Testis (tissue), 2 donors: ENCODE results near the gene TUBGCP6.

Source experiments
- POLR2A ChIP-seq: fragments of 450-650 bp; IDR thresholded peaks from one replicate; pipeline ENCODE4 v1.6.1; 2017; ENCODE audit warnings: antibody characterized with exemption, mild to moderate bottlenecking, moderate library complexity
- TF ChIP-seq, protein P1 (sequence below), 3 experiments: fragments of 450-650 bp in 2 of 3; fragments of 200-600 bp in 1 of 3; sonication (generic) in 1 of 3; IDR thresholded peaks; one replicate each; pipeline ENCODE4 v1.5.1; 2016 to 2019; ENCODE audit warnings: antibody characterized with exemption in 3 of 3, mild to moderate bottlenecking in 2 of 3, moderate library complexity in 1 of 3

DNA sequence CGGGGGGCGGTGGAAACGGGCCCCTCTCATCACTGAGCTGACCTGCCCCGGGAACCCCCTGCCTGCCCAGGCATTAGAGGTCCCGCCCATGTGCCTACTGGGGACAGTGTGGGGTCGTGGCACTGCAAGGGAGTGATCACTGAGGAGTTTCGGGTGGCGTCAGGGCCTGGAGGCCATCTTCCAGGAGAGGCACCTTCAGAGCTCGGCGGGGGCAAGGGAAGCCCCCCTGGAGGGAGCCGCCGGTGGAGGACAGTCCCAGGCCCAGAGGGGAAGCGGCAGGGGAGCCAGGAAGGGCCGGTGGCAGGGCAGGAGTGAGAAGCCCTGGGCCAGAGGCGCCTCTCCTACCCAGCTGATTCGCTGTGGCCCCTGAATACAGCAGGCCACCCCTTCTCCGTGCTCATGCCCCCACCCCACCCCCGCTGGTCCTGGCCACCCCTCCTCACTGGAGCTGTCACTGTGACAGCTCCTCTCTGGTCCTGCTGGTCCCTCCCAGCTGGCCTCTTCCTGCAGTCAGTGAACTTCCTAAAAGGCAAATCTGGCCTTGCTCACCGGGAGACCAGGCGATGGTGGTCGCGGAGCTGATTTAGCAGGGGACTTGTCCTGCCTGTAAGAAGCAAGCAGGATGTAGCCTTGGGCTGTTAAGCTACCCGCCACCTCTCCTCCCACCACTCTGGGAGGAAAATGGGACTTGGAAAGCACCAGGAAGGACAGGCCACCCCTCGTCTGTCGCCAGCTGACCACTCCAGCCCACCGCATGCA lies 27.4 kb upstream of the TUBGCP6 start:
- TF ChIP-seq, protein P1, sequence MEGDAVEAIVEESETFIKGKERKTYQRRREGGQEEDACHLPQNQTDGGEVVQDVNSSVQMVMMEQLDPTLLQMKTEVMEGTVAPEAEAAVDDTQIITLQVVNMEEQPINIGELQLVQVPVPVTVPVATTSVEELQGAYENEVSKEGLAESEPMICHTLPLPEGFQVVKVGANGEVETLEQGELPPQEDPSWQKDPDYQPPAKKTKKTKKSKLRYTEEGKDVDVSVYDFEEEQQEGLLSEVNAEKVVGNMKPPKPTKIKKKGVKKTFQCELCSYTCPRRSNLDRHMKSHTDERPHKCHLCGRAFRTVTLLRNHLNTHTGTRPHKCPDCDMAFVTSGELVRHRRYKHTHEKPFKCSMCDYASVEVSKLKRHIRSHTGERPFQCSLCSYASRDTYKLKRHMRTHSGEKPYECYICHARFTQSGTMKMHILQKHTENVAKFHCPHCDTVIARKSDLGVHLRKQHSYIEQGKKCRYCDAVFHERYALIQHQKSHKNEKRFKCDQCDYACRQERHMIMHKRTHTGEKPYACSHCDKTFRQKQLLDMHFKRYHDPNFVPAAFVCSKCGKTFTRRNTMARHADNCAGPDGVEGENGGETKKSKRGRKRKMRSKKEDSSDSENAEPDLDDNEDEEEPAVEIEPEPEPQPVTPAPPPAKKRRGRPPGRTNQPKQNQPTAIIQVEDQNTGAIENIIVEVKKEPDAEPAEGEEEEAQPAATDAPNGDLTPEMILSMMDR (IDR thresholded peaks at IDR 0.05), result no peak
- no peak for TF ChIP-seq POLR2A
